ENCODE measurements around the gene NAA50.

DNA sequence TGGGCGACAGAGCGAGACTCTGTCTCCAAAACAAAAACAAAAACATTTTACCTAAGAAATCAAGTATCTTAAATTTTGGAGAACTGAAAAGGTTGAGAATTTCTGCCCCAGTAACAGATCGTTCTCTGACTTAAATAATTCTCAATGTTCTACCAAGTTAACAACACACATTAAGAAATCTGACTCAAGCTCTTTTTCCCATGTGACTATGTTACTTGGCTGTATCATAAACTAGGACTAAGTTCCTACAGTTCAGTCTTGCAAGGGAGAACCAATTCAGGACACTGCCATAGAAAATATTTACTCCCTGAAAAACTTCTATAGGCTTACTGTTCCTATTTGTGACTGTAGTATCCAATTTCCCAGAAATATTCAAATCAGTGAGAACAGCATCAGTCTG, 28.7 kb downstream of the NAA50 start:
- TF ChIP-seq, protein P1, sequence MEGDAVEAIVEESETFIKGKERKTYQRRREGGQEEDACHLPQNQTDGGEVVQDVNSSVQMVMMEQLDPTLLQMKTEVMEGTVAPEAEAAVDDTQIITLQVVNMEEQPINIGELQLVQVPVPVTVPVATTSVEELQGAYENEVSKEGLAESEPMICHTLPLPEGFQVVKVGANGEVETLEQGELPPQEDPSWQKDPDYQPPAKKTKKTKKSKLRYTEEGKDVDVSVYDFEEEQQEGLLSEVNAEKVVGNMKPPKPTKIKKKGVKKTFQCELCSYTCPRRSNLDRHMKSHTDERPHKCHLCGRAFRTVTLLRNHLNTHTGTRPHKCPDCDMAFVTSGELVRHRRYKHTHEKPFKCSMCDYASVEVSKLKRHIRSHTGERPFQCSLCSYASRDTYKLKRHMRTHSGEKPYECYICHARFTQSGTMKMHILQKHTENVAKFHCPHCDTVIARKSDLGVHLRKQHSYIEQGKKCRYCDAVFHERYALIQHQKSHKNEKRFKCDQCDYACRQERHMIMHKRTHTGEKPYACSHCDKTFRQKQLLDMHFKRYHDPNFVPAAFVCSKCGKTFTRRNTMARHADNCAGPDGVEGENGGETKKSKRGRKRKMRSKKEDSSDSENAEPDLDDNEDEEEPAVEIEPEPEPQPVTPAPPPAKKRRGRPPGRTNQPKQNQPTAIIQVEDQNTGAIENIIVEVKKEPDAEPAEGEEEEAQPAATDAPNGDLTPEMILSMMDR (IDR thresholded peaks at IDR 0.05; ENCODE audit: low read depth, low read length) = no peak
- no peak for TF ChIP-seq EZH2phosphoT487 (IDR thresholded peaks at IDR 0.05; ENCODE audit: low read depth)

Measured in OCI-LY3 (cell line).